ENCODE data around the gene ASB1.
A peak's percentile ranks its signal among the peaks of the same experiment; 100 is the strongest.

ASB1 gene

DNA sequence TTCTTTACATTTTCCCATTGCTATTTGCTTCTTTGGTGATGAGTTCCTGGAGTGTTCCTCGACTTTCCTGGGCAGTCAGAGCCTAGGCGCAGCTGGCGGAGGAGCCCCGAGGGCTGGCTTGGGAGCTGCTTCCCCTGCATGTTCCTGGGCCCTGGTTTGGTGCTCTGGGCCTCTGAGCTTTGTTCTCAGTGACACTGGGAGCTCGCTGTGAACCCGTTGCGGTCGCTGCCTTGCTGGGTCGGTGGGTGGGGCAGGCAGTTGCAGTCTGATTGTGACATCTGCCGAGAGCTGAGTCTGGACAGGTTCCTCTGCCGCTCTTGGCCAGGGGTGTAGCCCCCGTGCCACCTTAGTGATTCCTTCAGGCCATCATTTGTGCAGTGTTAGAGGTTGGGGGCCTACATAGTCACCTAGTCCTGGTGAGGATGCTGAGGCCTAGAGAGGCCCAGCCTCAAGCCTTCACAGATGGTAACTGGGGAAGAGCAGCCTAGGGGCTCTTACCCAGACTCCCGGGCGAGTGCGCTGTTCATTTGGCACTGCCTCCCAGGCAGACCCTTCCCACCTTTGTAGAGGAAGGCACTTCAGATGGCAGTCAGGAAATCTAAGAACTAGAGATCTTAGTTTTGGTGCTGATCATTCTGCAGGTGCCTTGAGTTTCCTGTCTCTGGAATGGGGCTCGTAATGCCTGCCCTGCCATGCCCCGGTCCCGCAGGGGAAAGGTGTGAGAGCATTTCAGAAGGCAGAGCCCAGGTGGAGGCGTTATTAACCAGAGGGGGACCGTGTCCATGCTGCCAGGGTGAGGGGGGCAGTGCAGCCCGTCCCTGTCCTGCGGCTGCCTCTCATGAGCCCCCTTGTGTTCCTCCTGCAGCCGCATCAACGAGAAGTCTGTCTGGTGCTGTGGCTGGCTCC, 8.4 kb downstream of the ASB1 start:
- H3K23ac ChIP-seq (ENCODE audit: low read length), result no peak overlapping the region
- H3K4me2 ChIP-seq (ENCODE audit: low read length), result no peak overlapping the region
- H2BK5ac ChIP-seq (ENCODE audit: low read depth, low read length, poor library complexity), result no peak overlapping the region
- no peaks in the 10 kb centered on the region for H3K27me3 ChIP-seq (ENCODE audit: insufficient read depth, low read length)
- H3K27ac ChIP-seq (ENCODE audit: low read depth, low read length), result no peak overlapping the region
- H3K36me3 ChIP-seq (ENCODE audit: control insufficient read depth in 1 of 2, insufficient read depth in 2 of 2, low read length in 2 of 2), result peaks cover 29 to 38% of the 10 kb centered on the region in 2 experiments
- no peak overlapping the region for H4K8ac ChIP-seq (ENCODE audit: low read depth, low read length)
- H3K79me2 ChIP-seq (ENCODE audit: control insufficient read depth, insufficient read depth, low read length, poor library complexity), result peaks cover 2% of the 10 kb centered on the region
- H2BK12ac ChIP-seq (ENCODE audit: low read length), result no peak overlapping the region
- no peaks in the 10 kb centered on the region for H3K4me1 ChIP-seq (ENCODE audit: control insufficient read depth in 1 of 2, insufficient read depth in 2 of 2, low read length in 2 of 2)
- no CpG with 5 or more reads among the region's 24 CpGs for WGBS (ENCODE audit: extremely low coverage, insufficient coverage, insufficient read length)
- no peaks in the 10 kb centered on the region for H3K79me1 ChIP-seq (ENCODE audit: low read length)
- H2BK120ac ChIP-seq (ENCODE audit: insufficient read depth, low read length, poor library complexity), result no peak overlapping the region
- H2AFZ ChIP-seq (ENCODE audit: insufficient read depth, low read length, poor library complexity), result no peak overlapping the region
- no peak overlapping the region for H3K4me3 ChIP-seq (ENCODE audit: low read depth, low read length)
- peaks cover 3% of the 10 kb centered on the region for H3K9me3 ChIP-seq (ENCODE audit: insufficient read depth, low read depth, low read length)
- no peak overlapping the region for H2AK5ac ChIP-seq (ENCODE audit: low read length)
- no peak overlapping the region for H4K91ac ChIP-seq (ENCODE audit: low read depth, low read length)
- DNase-seq, result peak in 1 of 2 donors; percentile 51
- no peak overlapping the region for H3K4ac ChIP-seq (ENCODE audit: low read depth, low read length)
- no peak overlapping the region for H3K9ac ChIP-seq (ENCODE audit: low read length)
- H3K18ac ChIP-seq (ENCODE audit: low read length), result no peak overlapping the region
- H4K12ac ChIP-seq (ENCODE audit: low read depth, low read length), result no peak overlapping the region
- H3K14ac ChIP-seq (ENCODE audit: low read length), result no peak overlapping the region

DNA sequence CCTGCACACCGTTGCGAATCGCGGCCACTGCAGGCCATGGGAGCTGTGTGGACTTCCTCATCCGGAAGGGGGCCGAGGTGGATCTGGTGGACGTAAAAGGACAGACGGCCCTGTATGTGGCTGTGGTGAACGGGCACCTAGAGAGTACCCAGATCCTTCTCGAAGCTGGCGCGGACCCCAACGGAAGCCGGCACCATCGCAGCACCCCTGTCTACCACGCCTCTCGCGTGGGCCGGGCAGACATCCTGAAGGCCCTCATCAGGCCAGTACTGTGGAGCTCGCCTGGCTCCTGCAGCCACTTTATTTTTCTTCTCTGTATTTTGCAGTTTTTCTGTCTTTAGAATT, 9.0 kb downstream of the ASB1 start:
- Histone ChIP-seq H3K14ac (ENCODE audit: low read length) (no peak overlapping the region), H3K27ac (ENCODE audit: low read depth, low read length) (no peak overlapping the region), H3K36me3 (ENCODE audit: control insufficient read depth in 1 of 2, insufficient read depth in 2 of 2, low read length in 2 of 2) (peaks cover 33 to 41% of the 10 kb centered on the region in 2 experiments), H3K79me1 (ENCODE audit: low read length) (no peaks in the 10 kb centered on the region), H3K9ac (ENCODE audit: low read length) (no peak overlapping the region), H3K27me3 (ENCODE audit: insufficient read depth, low read length) (no peaks in the 10 kb centered on the region), H3K23ac (ENCODE audit: low read length) (no peak overlapping the region), H4K91ac (ENCODE audit: low read depth, low read length) (no peak overlapping the region), H4K12ac (ENCODE audit: low read depth, low read length) (no peak overlapping the region), H3K79me2 (ENCODE audit: control insufficient read depth, insufficient read depth, low read length, poor library complexity) (peaks cover 2% of the 10 kb centered on the region), H3K9me3 (ENCODE audit: insufficient read depth, low read depth, low read length) (peaks cover 2% of the 10 kb centered on the region), H2BK12ac (ENCODE audit: low read length) (no peak overlapping the region), H3K4ac (ENCODE audit: low read depth, low read length) (no peak overlapping the region), H2AFZ (ENCODE audit: insufficient read depth, low read length, poor library complexity) (no peak overlapping the region), H2BK5ac (ENCODE audit: low read depth, low read length, poor library complexity) (no peak overlapping the region), H3K4me2 (ENCODE audit: low read length) (no peak overlapping the region), H2BK120ac (ENCODE audit: insufficient read depth, low read length, poor library complexity) (no peak overlapping the region), H4K8ac (ENCODE audit: low read depth, low read length) (no peak overlapping the region), H2AK5ac (ENCODE audit: low read length) (no peak overlapping the region), H3K18ac (ENCODE audit: low read length) (no peak overlapping the region), H3K4me3 (ENCODE audit: low read depth, low read length) (no peak overlapping the region), H3K4me1 (ENCODE audit: control insufficient read depth in 1 of 2, insufficient read depth in 2 of 2, low read length in 2 of 2) (no peaks in the 10 kb centered on the region)
- DNase-seq, result no peak
- no CpG with 5 or more reads among the region's 20 CpGs for WGBS (ENCODE audit: extremely low coverage, insufficient coverage, insufficient read length)

DNA sequence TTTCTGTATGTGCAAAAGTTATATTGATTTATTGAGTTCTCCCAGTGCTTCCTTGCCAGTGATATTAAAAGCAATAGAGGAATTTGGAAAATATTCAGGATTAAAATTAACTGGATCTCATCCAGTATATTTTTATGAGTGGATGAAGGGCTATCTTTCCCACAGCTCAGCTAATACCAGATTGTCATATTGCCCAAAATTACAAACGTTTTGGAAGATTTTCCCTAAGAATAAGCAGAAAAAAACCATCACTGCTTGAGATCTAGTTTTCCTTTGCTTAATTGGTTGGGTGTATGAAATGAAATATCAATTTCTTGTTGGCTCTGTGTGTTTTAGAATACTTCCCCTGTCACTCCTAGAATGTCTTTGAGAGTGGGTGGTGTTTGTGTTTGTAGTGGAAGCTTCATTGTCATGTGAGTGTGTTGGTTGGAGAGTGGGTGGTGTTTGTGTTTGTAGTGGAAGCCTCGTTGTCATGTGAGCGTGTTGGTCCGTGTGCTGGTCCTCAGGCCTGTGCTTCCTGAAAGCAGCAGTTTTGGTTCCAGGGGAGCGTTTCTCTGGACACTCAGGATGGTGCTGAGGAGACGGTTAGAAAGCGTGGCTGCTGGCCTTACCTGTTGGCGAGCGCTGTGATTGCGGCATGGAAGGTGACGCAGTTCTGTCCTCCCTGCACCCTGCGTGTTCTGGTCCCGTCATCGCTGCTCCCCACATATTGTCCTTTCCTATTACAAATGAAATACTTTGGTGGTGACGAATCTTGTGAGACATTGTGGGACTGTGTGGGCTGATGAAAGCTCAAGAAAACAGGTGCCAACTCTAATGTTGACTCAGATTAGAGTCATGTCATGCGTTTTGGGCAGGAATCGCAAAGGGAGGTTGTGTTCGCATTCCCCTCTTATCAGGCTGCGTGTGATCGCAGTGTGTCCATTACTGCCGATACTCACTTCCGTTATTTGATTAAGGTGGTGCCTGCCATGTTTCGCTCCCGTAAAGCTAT, 12.4 kb downstream of the ASB1 start:
- no peak overlapping the region for H3K27ac ChIP-seq (ENCODE audit: low read depth, low read length)
- H2BK5ac ChIP-seq (ENCODE audit: low read depth, low read length, poor library complexity), result no peak overlapping the region
- no peak overlapping the region for H4K12ac ChIP-seq (ENCODE audit: low read depth, low read length)
- H2BK120ac ChIP-seq (ENCODE audit: insufficient read depth, low read length, poor library complexity), result no peak overlapping the region
- no peak overlapping the region for H3K18ac ChIP-seq (ENCODE audit: low read length)
- H3K9me3 ChIP-seq (ENCODE audit: insufficient read depth, low read depth, low read length), result no peaks in the 10 kb centered on the region
- H2AFZ ChIP-seq (ENCODE audit: insufficient read depth, low read length, poor library complexity), result no peak overlapping the region
- H3K4me1 ChIP-seq (ENCODE audit: control insufficient read depth in 1 of 2, insufficient read depth in 2 of 2, low read length in 2 of 2), result no peaks in the 10 kb centered on the region
- no peak overlapping the region for H3K9ac ChIP-seq (ENCODE audit: low read length)
- peaks cover 2% of the 10 kb centered on the region for H3K79me2 ChIP-seq (ENCODE audit: control insufficient read depth, insufficient read depth, low read length, poor library complexity)
- no peak overlapping the region for H3K4me3 ChIP-seq (ENCODE audit: low read depth, low read length)
- DNase-seq, result peak; percentile 19 to 49
- H4K91ac ChIP-seq (ENCODE audit: low read depth, low read length), result no peak overlapping the region
- H3K14ac ChIP-seq (ENCODE audit: low read length), result no peak overlapping the region
- no peaks in the 10 kb centered on the region for H3K27me3 ChIP-seq (ENCODE audit: insufficient read depth, low read length)
- H3K4me2 ChIP-seq (ENCODE audit: low read length), result no peak overlapping the region
- no peak overlapping the region for H3K4ac ChIP-seq (ENCODE audit: low read depth, low read length)
- no peaks in the 10 kb centered on the region for H3K79me1 ChIP-seq (ENCODE audit: low read length)
- no peak overlapping the region for H4K8ac ChIP-seq (ENCODE audit: low read depth, low read length)
- WGBS (ENCODE audit: extremely low coverage, insufficient coverage, insufficient read length), result no CpG with 5 or more reads among the region's 24 CpGs
- H3K36me3 ChIP-seq (ENCODE audit: control insufficient read depth in 1 of 2, insufficient read depth in 2 of 2, low read length in 2 of 2), result peaks cover 26 to 31% of the 10 kb centered on the region in 2 experiments
- H3K23ac ChIP-seq (ENCODE audit: low read length), result no peak overlapping the region
- no peak overlapping the region for H2BK12ac ChIP-seq (ENCODE audit: low read length)
- no peak overlapping the region for H2AK5ac ChIP-seq (ENCODE audit: low read length)

DNA sequence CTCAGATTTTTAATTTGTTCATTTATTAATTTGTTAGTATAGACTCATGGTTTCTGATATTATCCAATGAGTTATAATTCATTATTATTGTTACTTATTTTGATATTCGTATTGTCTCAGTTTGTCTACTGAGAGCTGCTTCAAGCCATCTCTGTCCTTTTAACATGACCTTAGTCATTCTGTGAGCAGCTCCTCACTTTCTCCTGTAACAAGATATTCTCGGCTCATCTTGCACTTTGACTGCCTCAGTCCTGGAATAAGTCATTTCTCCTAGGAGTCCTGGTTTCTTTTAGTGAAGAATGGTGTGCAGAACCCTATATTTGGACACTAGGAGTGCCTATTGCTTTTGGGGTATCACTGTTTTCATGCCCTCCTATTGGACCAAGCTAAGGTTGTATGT, 13.2 kb downstream of the ASB1 start:
- peaks cover 27 to 31% of the 10 kb centered on the region in 2 experiments for H3K36me3 ChIP-seq (ENCODE audit: control insufficient read depth in 1 of 2, insufficient read depth in 2 of 2, low read length in 2 of 2)
- no CpG with 5 or more reads among the region's 2 CpGs for WGBS (ENCODE audit: extremely low coverage, insufficient coverage, insufficient read length)
- H2BK5ac ChIP-seq (ENCODE audit: low read depth, low read length, poor library complexity), result no peak overlapping the region
- no peak overlapping the region for H3K18ac ChIP-seq (ENCODE audit: low read length)
- H3K4ac ChIP-seq (ENCODE audit: low read depth, low read length), result no peak overlapping the region
- DNase-seq, result no peak
- no peak overlapping the region for H2AFZ ChIP-seq (ENCODE audit: insufficient read depth, low read length, poor library complexity)
- H3K27me3 ChIP-seq (ENCODE audit: insufficient read depth, low read length), result no peaks in the 10 kb centered on the region
- H3K23ac ChIP-seq (ENCODE audit: low read length), result no peak overlapping the region
- peaks cover 2% of the 10 kb centered on the region for H3K79me2 ChIP-seq (ENCODE audit: control insufficient read depth, insufficient read depth, low read length, poor library complexity)
- H3K79me1 ChIP-seq (ENCODE audit: low read length), result no peaks in the 10 kb centered on the region
- no peak overlapping the region for H3K4me3 ChIP-seq (ENCODE audit: low read depth, low read length)
- H3K9ac ChIP-seq (ENCODE audit: low read length), result no peak overlapping the region
- H3K4me1 ChIP-seq (ENCODE audit: control insufficient read depth in 1 of 2, insufficient read depth in 2 of 2, low read length in 2 of 2), result no peaks in the 10 kb centered on the region
- H2AK5ac ChIP-seq (ENCODE audit: low read length), result no peak overlapping the region
- no peak overlapping the region for H2BK120ac ChIP-seq (ENCODE audit: insufficient read depth, low read length, poor library complexity)
- H4K8ac ChIP-seq (ENCODE audit: low read depth, low read length), result no peak overlapping the region
- no peak overlapping the region for H4K91ac ChIP-seq (ENCODE audit: low read depth, low read length)
- no peak overlapping the region for H4K12ac ChIP-seq (ENCODE audit: low read depth, low read length)
- no peak overlapping the region for H3K27ac ChIP-seq (ENCODE audit: low read depth, low read length)
- no peak overlapping the region for H2BK12ac ChIP-seq (ENCODE audit: low read length)
- no peaks in the 10 kb centered on the region for H3K9me3 ChIP-seq (ENCODE audit: insufficient read depth, low read depth, low read length)
- H3K4me2 ChIP-seq (ENCODE audit: low read length), result no peak overlapping the region
- no peak overlapping the region for H3K14ac ChIP-seq (ENCODE audit: low read length)

Data from trophoblast cell (in vitro differentiated cells and primary cell).